Islet precursor cell (in vitro differentiated cells): ENCODE data around the gene NLRP14.
A peak's percentile ranks its signal among the peaks of the same experiment; 100 is the strongest.

Experiments
- DNase-seq: peaks from one replicate; pipeline ENCODE4 v3.0.0-alpha.2; 2018

The NLRP14 gene

DNA sequence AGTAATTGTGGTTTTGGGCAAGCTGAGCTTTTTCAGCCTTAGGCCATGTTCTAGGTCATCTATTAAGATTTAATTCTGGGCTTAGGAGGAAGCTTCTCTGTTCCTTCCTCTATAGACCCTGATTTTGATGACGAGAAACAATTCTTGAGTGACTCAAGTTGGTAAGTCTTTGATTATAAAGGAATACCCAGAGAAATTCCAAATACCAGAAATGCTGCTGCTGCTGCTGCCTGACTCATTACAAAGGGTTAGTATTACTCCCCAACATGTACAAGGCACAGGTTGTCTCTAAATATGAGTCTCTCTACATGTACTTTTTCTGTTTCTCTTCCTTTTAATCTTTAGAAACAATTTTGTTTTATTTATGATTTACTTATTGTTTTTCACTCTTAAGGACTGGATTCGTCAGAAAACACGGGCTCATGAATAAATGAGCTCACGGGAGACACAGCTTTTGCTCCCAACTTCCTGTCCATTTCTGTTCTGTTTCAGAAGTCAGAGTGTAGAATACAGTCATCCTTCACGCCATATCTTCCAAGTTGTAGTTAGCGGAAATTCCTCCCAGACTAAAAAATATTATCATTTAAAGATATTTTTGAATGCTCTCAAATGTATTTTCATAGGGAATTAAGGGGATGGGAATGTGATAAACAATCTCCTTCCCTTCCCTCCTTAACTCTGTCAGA, 36.7 kb downstream of the NLRP14 start:
- DNase-seq: no peak

DNA sequence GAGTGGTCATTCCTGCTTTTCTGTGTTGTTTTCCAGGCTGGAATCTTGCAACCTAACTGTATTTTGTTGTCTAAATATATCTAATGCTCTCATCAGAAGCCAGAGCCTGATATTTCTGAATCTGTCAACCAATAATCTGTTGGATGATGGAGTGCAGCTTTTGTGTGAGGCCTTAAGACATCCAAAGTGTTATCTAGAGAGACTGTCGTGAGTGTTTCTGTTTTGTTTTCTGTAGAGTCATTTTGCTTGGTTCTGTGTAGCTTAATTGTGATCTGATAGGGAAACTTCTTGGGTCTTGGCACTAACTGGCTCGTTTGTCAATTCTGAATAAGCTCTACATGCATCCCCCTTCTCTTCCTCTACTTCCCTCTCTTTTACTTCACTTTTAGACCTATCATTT, 37.4 kb downstream of the NLRP14 start:
- no peak for DNase-seq

DNA sequence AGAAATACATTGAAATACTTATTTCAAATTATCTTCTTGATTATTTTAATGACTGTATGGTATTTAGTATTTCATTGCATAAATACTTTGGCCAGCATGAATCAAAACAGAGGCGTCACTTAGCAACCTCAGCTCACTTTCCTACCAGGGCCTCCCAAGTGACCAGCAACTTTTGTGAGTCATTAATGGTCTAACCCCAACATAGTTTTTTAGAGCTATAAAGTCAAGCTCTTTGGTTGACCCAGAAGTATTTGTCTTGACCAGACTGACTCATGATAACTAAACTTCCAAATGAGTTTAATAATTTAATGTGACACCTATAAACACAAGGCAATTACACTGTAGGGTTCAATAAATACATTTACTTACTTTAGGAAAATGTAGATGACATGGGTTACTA, 40.6 kb downstream of the NLRP14 start:
- no peak for DNase-seq

DNA sequence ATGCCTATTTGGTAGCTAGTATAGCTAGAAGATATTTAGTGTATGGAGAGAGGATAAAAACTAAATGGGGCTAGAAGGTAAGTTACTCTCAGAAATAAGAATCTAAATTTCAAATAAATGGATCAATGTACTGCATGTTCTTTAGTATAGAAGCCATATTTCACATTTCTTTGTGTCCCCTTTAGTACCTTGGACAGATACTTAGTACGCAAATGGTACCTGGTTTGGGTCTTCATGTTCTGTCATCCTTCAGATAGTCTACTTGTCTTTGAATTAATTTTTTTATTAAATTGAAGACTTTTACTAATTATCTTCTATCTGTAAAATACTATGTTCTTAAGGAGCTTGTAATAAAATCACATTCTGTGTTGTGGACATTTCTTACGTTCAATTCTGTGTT, 42.3 kb downstream of the NLRP14 start:
- no peak for DNase-seq

DNA sequence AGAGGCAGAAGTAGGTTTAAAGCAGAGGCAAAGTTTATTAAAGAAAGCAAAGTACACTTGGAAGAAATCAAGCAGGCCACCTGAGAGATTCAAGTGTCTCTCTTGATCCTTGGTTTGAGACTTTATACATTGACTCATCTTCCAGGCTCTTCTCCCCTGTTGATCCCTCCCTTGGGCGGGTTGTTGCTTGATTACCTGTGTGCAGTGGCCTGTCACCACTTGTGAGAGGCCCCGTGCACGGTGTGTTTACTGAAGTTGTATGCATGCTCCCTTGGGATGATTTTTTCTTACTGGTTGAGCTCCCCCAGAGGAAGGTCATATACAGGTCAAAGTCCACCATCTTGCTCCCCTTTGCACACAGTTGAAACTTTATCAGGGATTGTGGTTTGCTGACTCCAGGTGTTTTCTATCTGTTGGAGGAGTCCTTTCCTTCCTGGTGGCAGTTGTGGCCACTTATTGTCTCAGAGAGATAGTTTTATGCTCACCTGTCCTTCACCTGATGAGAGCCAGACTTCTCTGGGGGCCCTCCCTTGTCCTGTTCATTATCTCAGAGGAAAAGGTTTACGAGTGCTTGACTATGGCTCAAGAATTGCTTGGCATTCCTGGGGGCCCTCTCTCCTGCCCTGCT, 52.2 kb downstream of the NLRP14 start:
- peak; percentile 67 for DNase-seq

DNA sequence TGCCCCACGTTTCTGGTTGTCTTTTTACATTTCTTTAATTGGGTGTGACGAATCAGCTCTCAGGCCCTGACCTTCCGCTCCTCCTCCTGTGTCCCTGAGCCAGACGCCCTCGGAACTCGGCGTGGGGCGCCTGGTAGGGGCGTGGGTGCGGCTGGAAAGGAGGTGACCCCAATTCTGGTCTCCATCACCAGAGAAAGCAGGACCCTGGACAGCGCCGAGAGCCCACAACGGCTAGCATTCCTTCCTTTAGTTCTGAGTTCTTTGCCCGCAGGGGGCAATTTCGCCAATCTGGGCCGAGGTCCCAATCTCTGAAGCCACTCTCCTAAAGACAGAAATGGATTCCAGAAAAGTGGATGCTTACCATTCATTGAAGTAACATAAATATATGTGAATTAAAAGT, 56.8 kb downstream of the NLRP14 start:
- DNase-seq: no peak

DNA sequence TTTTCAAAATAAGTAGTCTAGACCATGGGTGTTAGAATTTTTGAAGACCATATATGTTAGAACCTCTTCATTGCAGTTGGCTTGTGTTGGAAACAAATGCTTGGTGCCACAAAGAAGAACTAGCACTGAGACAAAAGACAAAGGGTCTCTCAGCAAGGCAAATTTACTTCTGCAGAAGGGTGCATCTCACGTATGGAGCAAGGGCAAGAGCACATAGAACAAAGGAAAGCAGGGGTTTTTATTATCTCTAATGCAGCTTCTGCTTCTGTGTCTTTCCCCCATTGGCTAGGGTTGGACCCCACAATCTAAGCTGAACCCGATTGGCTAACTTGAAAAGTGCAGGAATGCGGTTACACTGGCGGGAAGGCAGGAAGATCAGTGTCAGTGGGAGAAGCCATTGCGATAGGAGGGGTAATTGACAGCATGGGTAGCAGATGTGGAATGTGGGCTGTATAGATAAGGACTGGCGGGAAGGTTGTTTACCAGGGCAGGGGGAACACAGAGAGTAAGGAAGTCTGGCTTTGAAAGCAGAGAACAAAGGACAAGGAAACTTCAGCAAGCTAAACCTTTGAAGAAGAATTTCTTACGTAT, 59.4 kb downstream of the NLRP14 start:
- peak; percentile 81 for DNase-seq

DNA sequence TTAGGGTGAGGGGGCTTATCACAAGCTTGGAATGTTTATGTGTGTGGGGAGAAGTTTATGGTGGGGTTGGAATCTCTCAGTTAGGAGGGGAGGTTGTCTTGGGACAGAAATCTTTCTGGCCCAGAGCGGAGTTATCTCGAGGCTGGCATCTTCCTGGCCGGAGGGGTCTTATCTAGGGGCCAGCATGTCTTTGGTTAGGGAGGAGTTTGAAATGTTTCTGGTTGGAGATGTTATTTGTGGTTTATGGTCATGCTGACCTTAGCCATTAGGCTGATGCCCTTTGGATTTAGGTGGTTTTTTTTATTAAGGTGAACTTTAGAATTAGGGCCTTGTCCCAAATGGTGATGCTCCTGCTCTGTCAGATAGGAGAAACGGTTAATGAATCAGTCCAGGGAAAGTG, 60.6 kb downstream of the NLRP14 start:
- no peak for DNase-seq

DNA sequence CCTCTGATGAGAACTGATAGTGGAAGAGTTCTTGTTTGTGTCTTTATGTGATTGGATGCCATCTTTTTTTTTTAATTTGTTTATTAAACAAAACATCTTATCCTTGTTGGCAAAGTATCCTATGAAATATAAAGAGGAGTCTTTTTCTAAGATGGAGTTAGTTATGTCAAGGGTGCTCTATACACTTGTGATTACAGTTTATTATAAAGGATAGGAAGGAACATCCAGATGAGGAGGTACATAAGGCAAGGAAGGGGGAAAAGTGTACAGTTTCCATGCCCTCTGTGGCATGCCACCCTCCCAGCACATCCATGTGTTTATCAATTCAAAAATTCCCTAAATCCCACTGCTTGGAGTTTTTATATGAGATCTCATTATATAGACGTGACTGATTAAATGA, 61.2 kb downstream of the NLRP14 start:
- DNase-seq: no peak

DNA sequence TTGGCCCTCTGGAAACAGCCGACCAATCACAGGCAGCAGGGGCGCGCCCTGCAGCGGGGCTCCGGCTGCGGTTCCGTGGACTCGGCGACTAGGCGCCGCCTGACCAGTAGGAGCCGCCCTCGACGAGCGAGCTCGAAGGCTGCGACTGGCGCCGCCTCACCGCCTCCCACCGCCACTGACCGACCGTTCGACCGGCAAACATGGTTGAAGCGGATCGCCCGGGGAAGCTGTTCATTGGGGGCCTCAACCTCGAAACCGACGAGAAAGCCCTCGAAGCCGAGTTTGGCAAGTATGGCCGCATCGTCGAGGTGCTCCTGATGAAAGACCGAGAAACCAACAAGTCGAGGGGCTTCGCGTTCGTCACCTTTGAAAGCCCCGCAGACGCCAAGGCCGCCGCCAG, 68.6 kb downstream of the NLRP14 start, which contains the start of gene RBMXL2:
RBMXL2 (plus strand) TSS at position 78 of the 400 bp plus-strand sequence; CDS start at position 201, 123 bp downstream.
- DNase-seq: no peak

DNA sequence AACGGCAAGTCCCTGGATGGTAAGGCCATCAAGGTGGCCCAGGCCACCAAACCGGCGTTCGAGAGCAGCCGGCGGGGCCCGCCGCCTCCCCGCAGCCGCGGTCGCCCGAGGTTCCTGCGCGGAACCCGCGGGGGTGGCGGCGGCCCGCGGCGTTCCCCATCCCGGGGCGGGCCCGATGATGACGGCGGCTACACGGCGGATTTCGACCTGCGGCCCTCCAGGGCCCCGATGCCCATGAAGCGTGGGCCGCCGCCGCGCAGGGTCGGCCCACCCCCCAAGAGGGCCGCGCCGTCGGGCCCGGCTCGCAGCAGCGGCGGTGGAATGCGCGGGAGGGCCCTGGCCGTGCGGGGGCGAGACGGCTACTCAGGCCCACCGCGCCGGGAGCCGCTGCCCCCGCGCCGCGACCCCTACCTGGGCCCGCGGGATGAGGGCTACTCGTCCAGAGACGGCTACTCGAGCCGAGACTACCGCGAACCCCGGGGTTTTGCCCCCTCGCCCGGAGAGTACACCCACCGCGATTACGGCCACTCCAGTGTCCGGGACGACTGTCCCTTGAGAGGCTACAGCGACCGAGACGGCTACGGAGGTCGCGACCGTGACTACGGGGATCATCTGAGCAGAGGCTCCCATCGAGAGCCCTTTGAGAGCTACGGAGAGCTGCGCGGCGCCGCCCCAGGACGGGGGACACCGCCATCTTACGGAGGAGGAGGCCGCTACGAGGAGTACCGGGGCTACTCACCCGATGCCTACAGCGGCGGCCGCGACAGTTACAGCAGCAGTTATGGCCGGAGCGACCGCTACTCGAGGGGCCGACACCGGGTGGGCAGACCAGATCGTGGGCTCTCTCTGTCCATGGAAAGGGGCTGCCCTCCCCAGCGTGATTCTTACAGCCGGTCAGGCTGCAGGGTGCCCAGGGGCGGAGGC, 69.3 kb downstream of the NLRP14 start:
- DNase-seq: no peak

DNA sequence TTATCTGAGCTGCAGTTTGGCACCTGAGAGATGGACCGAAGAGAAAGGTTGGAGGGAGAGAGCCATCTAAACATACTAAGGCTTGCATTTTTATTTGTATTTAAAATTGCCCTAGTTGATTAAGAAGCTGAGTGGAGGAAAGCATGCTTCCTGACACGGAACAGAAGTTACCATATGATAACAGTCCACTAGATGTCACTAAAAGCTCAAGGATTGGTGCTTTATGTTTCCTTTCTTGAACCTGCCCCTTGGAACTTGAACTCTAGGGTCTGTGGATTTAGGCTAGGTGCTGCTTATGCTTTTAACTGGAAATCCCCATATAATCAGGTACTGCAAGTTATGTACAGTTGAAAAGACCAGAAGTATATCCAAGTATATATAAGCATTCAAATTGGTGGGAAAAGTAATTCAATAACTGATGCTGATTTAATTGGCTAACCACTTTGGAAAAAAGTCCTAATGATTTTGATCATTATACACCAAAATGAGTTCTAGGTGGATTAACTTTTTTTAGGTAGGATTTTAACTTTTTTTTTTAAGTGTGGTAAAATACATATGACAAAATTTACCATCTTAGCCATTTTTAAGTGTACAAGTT, 78.1 kb downstream of the NLRP14 start:
- DNase-seq: no peak

DNA sequence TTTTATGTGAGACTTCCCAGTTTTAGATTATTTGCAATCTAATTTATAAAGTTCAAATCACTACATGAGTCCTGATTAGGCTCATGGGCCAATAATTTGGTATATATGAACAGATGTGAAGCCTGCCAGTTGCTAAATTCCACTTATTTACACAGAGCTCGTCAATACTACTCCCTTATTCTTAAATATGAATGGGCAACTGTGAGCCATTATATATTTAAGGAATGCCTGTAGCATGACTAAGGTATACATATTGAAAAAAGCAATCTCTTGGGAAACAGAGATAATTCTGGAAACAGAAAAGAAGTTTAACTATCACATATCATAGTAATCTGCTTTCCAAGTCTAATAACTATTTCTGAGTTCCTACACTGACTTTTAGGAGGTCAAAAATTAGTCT, 95.5 kb downstream of the NLRP14 start:
- no peak for DNase-seq

DNA sequence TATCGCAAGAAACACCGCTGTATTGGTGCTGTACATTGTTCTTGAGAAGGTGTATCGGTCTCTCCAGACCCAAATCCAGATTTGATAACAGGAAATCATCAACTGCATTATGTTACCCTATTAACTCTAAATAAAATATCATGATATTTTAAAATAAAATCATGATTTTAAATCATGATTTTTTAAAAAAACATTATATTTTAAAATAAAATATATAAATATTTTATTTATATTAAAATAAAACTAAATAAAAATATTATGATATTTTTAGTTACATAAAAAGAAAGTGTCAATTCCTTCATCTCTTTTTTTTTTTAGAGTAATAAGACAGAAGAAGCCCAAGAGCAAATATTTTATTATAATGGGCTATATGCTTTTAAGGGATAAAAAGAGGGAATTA, 96.1 kb downstream of the NLRP14 start:
- no peak for DNase-seq
